Right atrium auricular region (tissue), 2 donors: Measurements from ENCODE around the gene ESPNL. TPM values are rescaled to one million over a fixed set of nuclear protein-coding genes. Genes with fewer than 3 reads are reported as not detected.

Experiments
- DNase-seq: peaks from one replicate; pipeline ENCODE4 v3.0.0-alpha.2; 2019; ENCODE audit warnings: low spot score
- H3K27ac ChIP-seq, 2 donors: fragments of 200-600 bp; sonication (generic); 1 replicate in 1 of 2; 2 replicates in 1 of 2; pipeline ENCODE4 v1.5.1; 2016 to 2019
- H3K27me3 ChIP-seq, 2 donors: fragments of 200-600 bp; sonication (generic); one replicate each; pipeline versions ENCODE4 v1.5.1 to v1.6.0; 2017 to 2019
- H3K36me3 ChIP-seq: fragments of 200-600 bp; sonication (generic); one replicate; pipeline ENCODE4 v1.5.1; 2016
- H3K4me1 ChIP-seq, 2 donors: fragments of 200-600 bp; sonication (generic); one replicate each; pipeline versions ENCODE4 v1.5.1 to v1.6.0; 2017 to 2019
- H3K4me3 ChIP-seq, 2 donors: fragments of 200-600 bp; sonication (generic); 1 replicate in 1 of 2; 2 replicates in 1 of 2; pipeline ENCODE4 v1.5.1; 2017 to 2019; ENCODE audit warnings: mild to moderate bottlenecking in 1 of 2, moderate library complexity in 1 of 2
- H3K9me3 ChIP-seq, 2 donors: fragments of 200-600 bp; sonication (generic); one replicate each; pipeline ENCODE4 v1.5.1; 2019
- CTCF ChIP-seq, 2 donors: fragments of 200-600 bp; sonication (generic); IDR thresholded peaks; one replicate each; pipeline ENCODE4 v1.5.1; 2019; ENCODE audit warnings: antibody characterized with exemption in 2 of 2
- total RNA-seq, 2 donors: library from RNA; depleted of rRNA; stranded (reverse); fragments of >200 nt; gene quantifications; one replicate each; pipeline ENCODE4 v1.1.0, GENCODE V29; 2016

ESPNL gene
- total RNA-seq, 2 donors from 2014 or later, result 0.26 to 2.0 TPM

DNA sequence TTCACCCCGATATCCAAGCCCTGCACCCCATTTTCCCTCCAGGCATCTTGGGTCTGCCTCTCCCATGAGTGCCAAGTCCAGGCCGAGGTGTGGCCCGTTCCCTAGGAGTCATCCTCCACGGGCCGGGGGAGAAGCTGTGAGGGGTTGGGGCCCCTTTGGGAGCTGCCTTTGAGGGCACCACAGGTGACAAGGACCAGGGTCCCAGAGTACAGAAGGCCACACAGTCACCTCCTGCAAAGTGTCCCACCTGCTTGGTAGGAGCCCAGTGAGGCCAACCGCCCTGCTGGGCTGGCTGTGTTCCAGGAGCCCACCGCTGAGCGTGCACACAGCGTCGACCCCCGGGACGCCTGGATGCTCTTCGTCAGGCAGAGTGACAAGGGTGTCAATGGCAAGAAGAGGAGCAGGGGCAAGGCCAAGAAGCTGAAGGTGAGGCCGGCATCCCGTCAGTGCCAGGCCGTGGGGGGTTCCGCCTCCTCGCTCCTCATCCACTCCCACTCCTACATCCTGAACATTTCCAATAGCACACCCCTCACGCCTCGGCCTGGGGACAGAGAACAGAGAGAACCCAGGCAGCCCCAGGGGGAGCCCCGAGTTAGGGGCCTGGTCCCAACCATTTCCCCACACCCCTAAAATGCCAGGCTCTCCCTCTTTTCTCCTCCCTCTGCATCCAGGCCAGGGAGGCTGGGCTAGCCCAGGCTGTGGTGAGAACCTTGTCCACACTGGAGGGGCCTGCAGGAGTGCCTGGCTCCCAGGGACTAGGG is 61.3 kb downstream of the ESPNL start:
- H3K4me1 ChIP-seq, result peaks cover 0 to 21% of the 10 kb centered on the region in 2 donors
- no peak for DNase-seq
- TF ChIP-seq CTCF (IDR thresholded peaks at IDR 0.05), result no peak
- H3K27ac ChIP-seq, result no peak overlapping the region
- H3K27me3 ChIP-seq, result peaks cover 0 to 5% of the 10 kb centered on the region in 2 donors
- no peak overlapping the region for H3K4me3 ChIP-seq
- H3K9me3 ChIP-seq, result no peaks in the 10 kb centered on the region
- no peaks in the 10 kb centered on the region for H3K36me3 ChIP-seq

- Histone ChIP-seq H3K36me3 (no peaks in the 10 kb centered on the region), H3K4me1 (peaks cover 0 to 21% of the 10 kb centered on the region in 2 donors), H3K27ac (no peak overlapping the region), H3K9me3 (no peaks in the 10 kb centered on the region), H3K27me3 (peaks cover 0 to 5% of the 10 kb centered on the region in 2 donors), H3K4me3 (no peak overlapping the region)
- DNase-seq, result no peak
- no peak for TF ChIP-seq CTCF (IDR thresholded peaks at IDR 0.05)
These were observed 62.2 kb downstream of the ESPNL start for GRCh38 chr2:238162251-238162845.

DNA sequence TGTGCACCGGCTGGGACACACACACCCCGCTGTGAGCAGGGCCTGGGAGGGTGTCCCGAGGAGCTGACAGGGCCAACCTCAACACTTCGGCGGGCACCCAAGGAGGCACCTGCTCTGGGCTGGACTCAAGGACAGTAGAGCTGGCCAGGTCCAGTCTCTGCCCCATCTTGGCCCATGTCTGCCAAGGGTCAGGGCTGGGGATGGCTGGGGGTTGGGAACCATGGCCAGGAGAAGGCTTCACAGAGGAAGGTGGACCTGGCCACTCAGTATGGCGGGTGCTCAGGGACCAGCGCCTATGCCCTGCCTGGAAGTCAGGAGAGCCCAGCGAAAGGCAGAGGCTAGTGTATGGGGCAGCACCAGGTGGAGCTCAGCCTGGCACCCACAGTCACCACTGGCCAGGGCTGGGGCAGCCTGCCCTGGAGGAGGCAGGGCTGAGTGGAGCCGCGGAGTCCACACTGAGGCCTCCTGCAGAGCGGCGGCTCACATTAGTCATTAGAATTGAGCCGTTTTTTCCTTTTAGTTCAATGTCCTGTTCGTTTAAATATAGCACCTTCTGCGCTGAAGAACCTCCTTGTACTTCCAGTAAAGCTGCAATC is 62.8 kb downstream of the ESPNL start:
- H3K27ac ChIP-seq, result no peak overlapping the region
- H3K4me3 ChIP-seq, result no peak overlapping the region
- H3K36me3 ChIP-seq, result peaks cover 5% of the 10 kb centered on the region
- peaks cover 0 to 21% of the 10 kb centered on the region in 2 donors for H3K4me1 ChIP-seq
- DNase-seq, result no peak
- peaks cover 0 to 5% of the 10 kb centered on the region in 2 donors for H3K27me3 ChIP-seq
- no peaks in the 10 kb centered on the region for H3K9me3 ChIP-seq
- TF ChIP-seq CTCF (IDR thresholded peaks at IDR 0.05), result no peak

DNA sequence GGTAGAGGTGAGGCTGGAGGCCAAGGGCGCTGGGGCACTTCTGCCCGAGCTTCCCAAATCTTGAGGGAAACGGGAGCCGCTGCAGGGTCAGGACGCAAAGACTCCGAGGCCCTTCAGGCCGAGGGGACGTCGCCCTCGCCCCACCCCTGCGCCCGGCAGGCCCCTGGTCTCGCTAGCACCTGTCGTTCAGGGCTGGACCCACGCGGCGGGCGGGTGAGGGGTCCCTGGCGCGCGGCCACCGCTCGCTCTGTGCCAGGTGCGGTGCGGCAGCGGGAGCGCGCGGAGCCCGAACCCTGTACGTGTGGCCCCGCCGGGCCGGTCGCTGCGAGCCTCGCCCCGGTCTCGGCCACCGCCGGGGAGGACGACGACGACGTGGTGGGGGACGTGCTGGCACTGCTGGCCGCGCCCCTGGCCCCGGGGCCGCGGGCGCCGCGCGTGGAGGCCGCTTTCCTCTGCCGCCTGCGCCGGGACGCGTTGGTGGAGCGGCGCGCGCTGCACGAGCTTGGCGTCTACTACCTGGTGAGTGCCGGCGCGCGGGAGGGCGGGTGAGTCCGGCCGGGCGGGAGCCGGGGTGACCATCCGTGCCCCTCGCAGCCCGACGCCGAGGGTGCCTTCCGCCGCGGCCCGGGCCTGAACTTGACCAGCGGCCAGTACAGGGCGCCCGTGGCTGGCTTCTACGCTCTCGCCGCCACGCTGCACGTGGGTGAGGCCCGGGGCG is 63.5 kb downstream of the ESPNL start:
- no peak for TF ChIP-seq CTCF (IDR thresholded peaks at IDR 0.05)
- no peak for DNase-seq
- Histone ChIP-seq H3K27ac (no peak overlapping the region), H3K36me3 (peaks cover 9% of the 10 kb centered on the region), H3K4me1 (peaks cover 0 to 17% of the 10 kb centered on the region in 2 donors), H3K9me3 (no peaks in the 10 kb centered on the region), H3K27me3 (peaks cover 0 to 5% of the 10 kb centered on the region in 2 donors), H3K4me3 (peak overlapping the region in 1 of 2 donors; percentile 32)

GRCh38 chr2:238164906-238165287 is 64.8 kb downstream of the ESPNL start:
- Histone ChIP-seq H3K27ac (no peak overlapping the region), H3K9me3 (no peaks in the 10 kb centered on the region), H3K27me3 (peaks cover 0 to 5% of the 10 kb centered on the region in 2 donors), H3K4me3 (no peak overlapping the region), H3K4me1 (peaks cover 0 to 22% of the 10 kb centered on the region in 2 donors), H3K36me3 (peaks cover 16% of the 10 kb centered on the region)
- DNase-seq, result no peak
- no peak for TF ChIP-seq CTCF (IDR thresholded peaks at IDR 0.05)
